ENCODE data around the gene SUFU. TPM values are rescaled to one million over a fixed set of nuclear protein-coding genes. Genes with fewer than 3 reads are reported as not detected.

The SUFU gene
- total and polyA plus RNA-seq, 2 of the 13 experiments (the other 11 are each of a cell fraction or from before 2014, with no cell fraction given), result 2.9 to 5.5 TPM

DNA sequence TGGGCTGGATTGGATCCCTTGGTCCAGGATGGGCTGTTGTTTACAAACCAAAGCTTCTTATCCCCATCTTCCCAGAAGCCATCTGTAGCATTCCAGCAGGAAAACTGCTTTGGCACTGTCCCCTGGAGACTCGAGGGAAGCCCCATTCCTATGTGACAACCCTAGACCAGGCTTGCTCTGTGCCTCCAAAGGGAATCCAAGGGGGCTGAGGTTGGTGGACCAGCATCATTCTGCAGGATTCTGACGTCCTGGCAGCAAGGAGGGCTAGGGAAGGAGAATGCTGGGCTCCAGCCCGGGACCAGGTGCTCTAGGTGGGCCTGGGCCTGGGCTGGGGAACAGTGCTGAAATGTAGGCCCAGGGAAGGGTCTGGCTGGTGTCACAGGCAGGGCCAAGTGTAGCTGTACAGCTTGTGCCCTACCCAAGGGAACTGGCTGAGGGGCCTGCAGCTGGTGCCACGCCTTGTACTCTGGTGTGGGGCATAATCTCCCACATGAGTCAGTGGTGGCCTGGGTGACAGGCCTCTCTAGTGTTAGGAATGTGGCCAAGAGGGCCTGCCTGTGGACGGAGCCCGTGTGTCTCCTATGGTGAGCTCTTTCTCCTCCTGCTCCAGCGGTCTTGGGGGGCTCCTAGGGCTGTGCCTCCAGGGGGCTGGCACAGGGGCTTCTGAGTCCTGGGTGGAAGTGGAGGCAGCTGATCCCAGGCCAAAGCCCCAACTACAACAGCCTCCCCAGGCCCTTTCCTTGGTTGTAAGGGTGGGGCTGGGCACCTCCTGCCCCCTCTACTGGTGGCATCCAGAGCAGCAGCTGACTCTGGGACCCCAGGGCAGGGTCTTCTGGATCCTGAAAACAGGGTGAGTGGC lies 165.7 kb downstream of the SUFU start:
- DNase-seq (ENCODE audit: low spot score) (peak; percentile 64), FAIRE-seq (no peak), ATAC-seq (peak; percentile 71)
- H3K36me3 ChIP-seq (replicated peaks in 1 of 2; ENCODE audit: control insufficient read depth in 1 of 2, insufficient read depth in 2 of 2, low read length in 2 of 2), result no peaks in the 10 kb centered on the region
- H3K79me2 ChIP-seq (ENCODE audit: insufficient read depth, low read length), result no peaks in the 10 kb centered on the region
- BruUV-seq (replicated peaks), result no TSS peak
- in situ Hi-C loops (cut with HindIII; ENCODE audit: extremely low pct_ligation_motif_present, low pct_unique_long_range_greater_than_20kb), result no loop called here
- H3K27ac ChIP-seq (ENCODE audit: extremely low read length, insufficient read depth, low read length), result no peak overlapping the region
- ChIA-PET POLR2A (interaction anchor here (0.8 to 2.3 kb wide), 8 partner anchors 8 to 166 kb away, joined by 3 to 17 read pairs (median 4); partner anchors contain the start of genes ACTR1A, SUFU and TRIM8), CTCF (ENCODE audit: low intra/inter-chr PET ratio, low total read pairs) (no interaction called here)
- no peak overlapping the region for H2AFZ ChIP-seq (ENCODE audit: low read length)
- H3K4me1 ChIP-seq (ENCODE audit: insufficient read depth, low read length), result peaks cover 100% of the 10 kb centered on the region
- no peaks in the 10 kb centered on the region for H4K20me1 ChIP-seq (ENCODE audit: insufficient read depth, low read length)
- H3K4me2 ChIP-seq (ENCODE audit: low read depth, low read length), result peak overlapping the region; percentile 88
- no peaks in the 10 kb centered on the region for H3K27me3 ChIP-seq (ENCODE audit: control insufficient read depth in 1 of 2, insufficient read depth in 2 of 2, low read length in 2 of 2)
- peak overlapping the region; percentile 35 to 62 (median 36); a peak in 4 of 6 replicates for H3K4me3 ChIP-seq (replicated peaks in 1 of 3; ENCODE audit: insufficient read depth in 1 of 3, low read depth in 2 of 3, low read length in 3 of 3)
- no peaks in the 10 kb centered on the region for H3K9me3 ChIP-seq (ENCODE audit: low read length)
- WGBS (ENCODE audit: low lambda C conversion rate), result 0% methylated on average over 3 of the region's 7 CpGs
- H3K9ac ChIP-seq (ENCODE audit: insufficient read depth, low read depth, low read length), result peak overlapping the region; percentile 51
- intact Hi-C loops (cut with micrococcal nuclease; ENCODE audit: unreplicated experiment), result no loop called here
- TF ChIP-seq, protein P1, sequence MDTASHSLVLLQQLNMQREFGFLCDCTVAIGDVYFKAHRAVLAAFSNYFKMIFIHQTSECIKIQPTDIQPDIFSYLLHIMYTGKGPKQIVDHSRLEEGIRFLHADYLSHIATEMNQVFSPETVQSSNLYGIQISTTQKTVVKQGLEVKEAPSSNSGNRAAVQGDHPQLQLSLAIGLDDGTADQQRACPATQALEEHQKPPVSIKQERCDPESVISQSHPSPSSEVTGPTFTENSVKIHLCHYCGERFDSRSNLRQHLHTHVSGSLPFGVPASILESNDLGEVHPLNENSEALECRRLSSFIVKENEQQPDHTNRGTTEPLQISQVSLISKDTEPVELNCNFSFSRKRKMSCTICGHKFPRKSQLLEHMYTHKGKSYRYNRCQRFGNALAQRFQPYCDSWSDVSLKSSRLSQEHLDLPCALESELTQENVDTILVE (CRISPR knock-in tag; IDR thresholded peaks at IDR 0.05), result no peak
- TF ChIP-seq, protein P2, sequence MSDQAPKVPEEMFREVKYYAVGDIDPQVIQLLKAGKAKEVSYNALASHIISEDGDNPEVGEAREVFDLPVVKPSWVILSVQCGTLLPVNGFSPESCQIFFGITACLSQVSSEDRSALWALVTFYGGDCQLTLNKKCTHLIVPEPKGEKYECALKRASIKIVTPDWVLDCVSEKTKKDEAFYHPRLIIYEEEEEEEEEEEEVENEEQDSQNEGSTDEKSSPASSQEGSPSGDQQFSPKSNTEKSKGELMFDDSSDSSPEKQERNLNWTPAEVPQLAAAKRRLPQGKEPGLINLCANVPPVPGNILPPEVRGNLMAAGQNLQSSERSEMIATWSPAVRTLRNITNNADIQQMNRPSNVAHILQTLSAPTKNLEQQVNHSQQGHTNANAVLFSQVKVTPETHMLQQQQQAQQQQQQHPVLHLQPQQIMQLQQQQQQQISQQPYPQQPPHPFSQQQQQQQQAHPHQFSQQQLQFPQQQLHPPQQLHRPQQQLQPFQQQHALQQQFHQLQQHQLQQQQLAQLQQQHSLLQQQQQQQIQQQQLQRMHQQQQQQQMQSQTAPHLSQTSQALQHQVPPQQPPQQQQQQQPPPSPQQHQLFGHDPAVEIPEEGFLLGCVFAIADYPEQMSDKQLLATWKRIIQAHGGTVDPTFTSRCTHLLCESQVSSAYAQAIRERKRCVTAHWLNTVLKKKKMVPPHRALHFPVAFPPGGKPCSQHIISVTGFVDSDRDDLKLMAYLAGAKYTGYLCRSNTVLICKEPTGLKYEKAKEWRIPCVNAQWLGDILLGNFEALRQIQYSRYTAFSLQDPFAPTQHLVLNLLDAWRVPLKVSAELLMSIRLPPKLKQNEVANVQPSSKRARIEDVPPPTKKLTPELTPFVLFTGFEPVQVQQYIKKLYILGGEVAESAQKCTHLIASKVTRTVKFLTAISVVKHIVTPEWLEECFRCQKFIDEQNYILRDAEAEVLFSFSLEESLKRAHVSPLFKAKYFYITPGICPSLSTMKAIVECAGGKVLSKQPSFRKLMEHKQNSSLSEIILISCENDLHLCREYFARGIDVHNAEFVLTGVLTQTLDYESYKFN (CRISPR knock-in tag; conservative IDR thresholded peaks at IDR 0.05), result no peak
- TF ChIP-seq, protein P3, sequence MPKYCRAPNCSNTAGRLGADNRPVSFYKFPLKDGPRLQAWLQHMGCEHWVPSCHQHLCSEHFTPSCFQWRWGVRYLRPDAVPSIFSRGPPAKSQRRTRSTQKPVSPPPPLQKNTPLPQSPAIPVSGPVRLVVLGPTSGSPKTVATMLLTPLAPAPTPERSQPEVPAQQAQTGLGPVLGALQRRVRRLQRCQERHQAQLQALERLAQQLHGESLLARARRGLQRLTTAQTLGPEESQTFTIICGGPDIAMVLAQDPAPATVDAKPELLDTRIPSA (CRISPR knock-in tag; IDR thresholded peaks at IDR 0.05; ENCODE audit: borderline replicate concordance), result no peak
- TF ChIP-seq ZNF34 (CRISPR knock-in tag; IDR thresholded peaks at IDR 0.05; ENCODE audit: borderline replicate concordance), result 0 out of 2 replicates have a peak, but pooled peaks have one; percentile 44
- peak; percentile 30; the same call in 1 of the 2 replicates for TF ChIP-seq ZNF598 (CRISPR knock-in tag; IDR thresholded peaks at IDR 0.05; ENCODE audit: borderline replicate concordance)
- TF ChIP-seq, protein P4, sequence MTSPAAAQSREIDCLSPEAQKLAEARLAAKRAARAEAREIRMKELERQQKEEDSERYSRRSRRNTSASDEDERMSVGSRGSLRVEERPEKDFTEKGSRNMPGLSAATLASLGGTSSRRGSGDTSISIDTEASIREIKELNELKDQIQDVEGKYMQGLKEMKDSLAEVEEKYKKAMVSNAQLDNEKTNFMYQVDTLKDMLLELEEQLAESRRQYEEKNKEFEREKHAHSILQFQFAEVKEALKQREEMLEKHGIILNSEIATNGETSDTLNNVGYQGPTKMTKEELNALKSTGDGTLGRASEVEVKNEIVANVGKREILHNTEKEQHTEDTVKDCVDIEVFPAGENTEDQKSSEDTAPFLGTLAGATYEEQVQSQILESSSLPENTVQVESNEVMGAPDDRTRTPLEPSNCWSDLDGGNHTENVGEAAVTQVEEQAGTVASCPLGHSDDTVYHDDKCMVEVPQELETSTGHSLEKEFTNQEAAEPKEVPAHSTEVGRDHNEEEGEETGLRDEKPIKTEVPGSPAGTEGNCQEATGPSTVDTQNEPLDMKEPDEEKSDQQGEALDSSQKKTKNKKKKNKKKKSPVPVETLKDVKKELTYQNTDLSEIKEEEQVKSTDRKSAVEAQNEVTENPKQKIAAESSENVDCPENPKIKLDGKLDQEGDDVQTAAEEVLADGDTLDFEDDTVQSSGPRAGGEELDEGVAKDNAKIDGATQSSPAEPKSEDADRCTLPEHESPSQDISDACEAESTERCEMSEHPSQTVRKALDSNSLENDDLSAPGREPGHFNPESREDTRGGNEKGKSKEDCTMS (CRISPR knock-in tag; conservative IDR thresholded peaks at IDR 0.05), result no peak
- TF ChIP-seq ZNF317 (CRISPR knock-in tag; IDR thresholded peaks at IDR 0.05), result 0 out of 2 replicates have a peak, but pooled peaks have one; percentile 32
- TF ChIP-seq KMT2B (CRISPR knock-in tag; IDR thresholded peaks at IDR 0.05), result no peak
- TF ChIP-seq, protein P5, sequence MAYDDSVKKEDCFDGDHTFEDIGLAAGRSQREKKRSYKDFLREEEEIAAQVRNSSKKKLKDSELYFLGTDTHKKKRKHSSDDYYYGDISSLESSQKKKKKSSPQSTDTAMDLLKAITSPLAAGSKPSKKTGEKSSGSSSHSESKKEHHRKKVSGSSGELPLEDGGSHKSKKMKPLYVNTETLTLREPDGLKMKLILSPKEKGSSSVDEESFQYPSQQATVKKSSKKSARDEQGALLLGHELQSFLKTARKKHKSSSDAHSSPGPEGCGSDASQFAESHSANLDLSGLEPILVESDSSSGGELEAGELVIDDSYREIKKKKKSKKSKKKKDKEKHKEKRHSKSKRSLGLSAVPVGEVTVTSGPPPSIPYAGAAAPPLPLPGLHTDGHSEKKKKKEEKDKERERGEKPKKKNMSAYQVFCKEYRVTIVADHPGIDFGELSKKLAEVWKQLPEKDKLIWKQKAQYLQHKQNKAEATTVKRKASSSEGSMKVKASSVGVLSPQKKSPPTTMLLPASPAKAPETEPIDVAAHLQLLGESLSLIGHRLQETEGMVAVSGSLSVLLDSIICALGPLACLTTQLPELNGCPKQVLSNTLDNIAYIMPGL (CRISPR knock-in tag; IDR thresholded peaks at IDR 0.05; ENCODE audit: borderline replicate concordance in 1 of 2, low read depth in 1 of 2), result peak; percentile 38 to 77; a peak in 3 of 4 replicates
- 0 out of 2 replicates have a peak, but pooled peaks have one; percentile 38 for TF ChIP-seq MEIS1 (CRISPR knock-in tag; IDR thresholded peaks at IDR 0.05; ENCODE audit: borderline replicate concordance)

Data from HepG2 (cell line).